ENCODE data around the gene UPP2. TPM values are rescaled to one million over a fixed set of nuclear protein-coding genes. Genes with fewer than 3 reads are reported as not detected.

UPP2 gene
- total RNA-seq, 1 experiment from 2014 or later: not detected

DNA sequence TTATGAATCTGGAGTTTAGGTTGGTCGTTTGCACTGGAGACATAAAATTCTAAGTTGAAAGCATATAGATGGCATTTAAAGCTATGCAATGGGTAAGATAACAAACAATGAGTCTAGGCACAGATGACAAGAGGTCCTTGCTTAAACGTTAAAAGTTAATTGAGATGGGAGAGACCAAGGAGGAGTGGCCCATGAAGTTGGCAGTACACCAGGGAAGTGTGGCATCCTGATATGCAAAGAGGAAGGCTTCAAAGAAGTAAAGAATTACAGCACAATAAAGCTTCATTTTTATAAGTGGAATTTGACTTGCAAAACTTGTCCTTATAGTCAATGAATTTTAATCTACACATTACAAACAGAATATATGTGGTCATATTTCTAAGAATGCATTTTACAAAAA, 23.2 kb downstream of the UPP2 start:
- no peaks in the 10 kb centered on the region for H3K9me3 ChIP-seq (replicated peaks)
- no peak overlapping the region for H3K27ac ChIP-seq
- H3K4me3 ChIP-seq: no peak overlapping the region
- H3K36me3 ChIP-seq: no peaks in the 10 kb centered on the region
- no peaks in the 10 kb centered on the region for H3K27me3 ChIP-seq
- no peak for DNase-seq
- no peaks in the 10 kb centered on the region for H3K4me1 ChIP-seq

DNA sequence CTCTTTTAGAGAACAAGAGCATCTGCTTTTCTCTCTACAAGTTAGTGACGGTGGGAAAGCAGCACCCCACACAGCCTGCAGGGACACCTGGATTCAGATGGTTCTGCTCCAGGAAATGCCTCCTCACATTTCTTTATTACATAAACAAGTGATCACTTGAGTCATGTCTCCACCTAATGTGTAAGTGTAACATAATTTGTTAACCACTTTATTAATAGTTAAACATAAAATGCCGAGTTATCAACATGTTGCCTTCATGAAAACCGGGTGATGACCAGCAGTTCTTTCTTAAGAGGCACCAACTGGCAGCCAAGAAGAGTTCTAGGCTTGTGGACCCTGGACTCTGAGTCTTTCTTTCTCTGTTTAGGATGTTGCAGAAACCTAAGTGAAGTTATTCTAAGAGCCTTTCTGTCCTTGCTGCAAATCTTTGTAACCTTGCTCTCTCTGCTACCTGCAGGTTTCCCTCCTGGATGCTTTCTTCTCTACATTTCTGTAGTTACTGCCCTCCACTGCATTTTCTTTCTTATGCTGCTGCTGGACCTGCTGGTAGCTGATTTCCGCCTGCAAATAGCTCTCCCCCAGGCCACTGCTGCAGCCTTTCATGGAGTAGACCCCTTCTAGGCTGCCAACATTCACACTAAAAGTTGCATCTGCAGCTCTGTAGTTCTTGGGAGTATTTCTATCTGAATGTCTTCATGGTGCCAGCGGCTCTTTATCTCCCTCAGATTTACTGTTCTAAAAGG, 24.3 kb downstream of the UPP2 start:
- DNase-seq: no peak
- H3K27me3 ChIP-seq: no peaks in the 10 kb centered on the region
- H3K27ac ChIP-seq: no peak overlapping the region
- no peak overlapping the region for H3K4me3 ChIP-seq
- no peaks in the 10 kb centered on the region for H3K36me3 ChIP-seq
- H3K9me3 ChIP-seq (replicated peaks): no peaks in the 10 kb centered on the region
- H3K4me1 ChIP-seq: no peaks in the 10 kb centered on the region

DNA sequence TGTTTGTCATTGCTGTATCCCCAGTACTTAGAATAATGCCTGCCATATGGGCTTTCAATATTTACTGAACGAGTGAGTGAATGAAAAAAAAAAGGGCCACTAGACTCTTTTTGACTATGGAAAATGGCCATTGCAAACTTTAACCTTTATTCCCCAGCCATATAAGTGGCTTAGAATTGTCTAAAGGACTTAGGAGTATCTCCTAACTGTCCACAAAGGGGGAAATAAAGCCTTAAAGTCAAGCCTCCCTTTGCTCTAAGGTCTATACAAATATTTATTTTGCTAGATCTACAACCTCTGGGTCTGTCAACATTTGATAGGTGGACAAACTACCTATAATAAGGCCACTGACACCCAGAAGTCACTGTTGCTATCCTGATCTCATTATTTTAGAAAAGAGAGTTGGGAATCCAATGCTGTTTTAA, 25.7 kb downstream of the UPP2 start:
- Histone ChIP-seq H3K4me1 (no peaks in the 10 kb centered on the region), H3K9me3 (replicated peaks) (no peaks in the 10 kb centered on the region), H3K4me3 (no peak overlapping the region), H3K27ac (no peak overlapping the region), H3K36me3 (no peaks in the 10 kb centered on the region), H3K27me3 (no peaks in the 10 kb centered on the region)
- no peak for DNase-seq

DNA sequence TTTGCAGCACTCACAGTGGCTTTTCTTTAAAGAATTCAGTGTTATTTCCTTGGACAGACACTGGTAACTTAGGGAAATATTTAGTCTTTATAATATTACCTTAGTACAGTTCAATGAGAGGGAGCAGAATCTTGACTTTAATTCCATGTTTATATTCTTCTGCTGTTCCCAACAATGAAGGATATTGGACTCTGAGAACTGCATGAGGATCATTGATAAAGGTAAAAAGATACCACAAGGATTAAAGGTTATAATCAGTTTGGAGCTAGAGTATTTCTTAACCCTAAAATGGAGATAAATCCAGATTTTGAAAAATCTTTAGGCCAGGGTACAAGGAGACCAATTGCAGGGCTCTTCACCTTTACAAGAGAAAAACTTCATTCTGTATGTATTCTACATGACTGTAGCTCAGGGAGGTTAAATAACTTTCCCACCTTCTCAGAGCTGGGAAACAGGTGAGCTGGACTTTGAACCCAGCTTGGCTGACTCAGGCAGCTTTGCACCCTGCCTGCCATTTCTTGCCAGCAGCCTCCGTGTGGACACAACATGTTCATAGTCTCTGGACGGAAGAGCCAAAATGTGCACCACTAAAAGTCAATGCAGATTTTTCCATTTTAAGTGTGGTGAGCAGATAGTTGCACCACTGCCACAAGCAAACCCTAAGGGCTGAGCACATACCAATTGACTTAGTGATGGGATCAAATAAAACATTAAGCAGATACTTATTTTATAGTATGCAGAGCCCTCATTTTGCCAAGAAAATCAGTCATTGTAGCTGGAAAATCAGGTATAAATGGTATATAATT, 26.7 kb downstream of the UPP2 start:
- Histone ChIP-seq H3K4me1 (no peaks in the 10 kb centered on the region), H3K4me3 (no peak overlapping the region), H3K36me3 (no peaks in the 10 kb centered on the region), H3K27me3 (no peaks in the 10 kb centered on the region), H3K27ac (no peak overlapping the region), H3K9me3 (replicated peaks) (no peaks in the 10 kb centered on the region)
- DNase-seq: no peak

DNA sequence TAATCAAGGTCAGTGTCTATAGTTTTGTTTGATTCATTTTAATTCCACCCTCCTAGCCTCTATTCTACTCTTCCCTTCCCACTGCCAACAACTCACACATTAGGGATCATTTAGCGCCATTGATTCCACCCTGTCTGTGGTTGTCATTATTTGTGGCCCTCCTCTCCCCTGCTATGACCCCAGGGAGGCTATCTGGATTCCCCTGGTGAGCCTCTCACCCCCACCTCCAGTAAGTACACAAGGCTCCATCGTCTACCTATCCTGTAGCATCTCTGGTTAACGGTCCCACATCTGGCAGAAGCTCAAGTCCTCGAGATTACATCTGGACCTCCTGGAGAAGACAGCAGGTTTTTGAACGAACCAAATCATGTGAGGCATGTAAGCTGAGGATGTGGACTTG, 27.4 kb downstream of the UPP2 start:
- Histone ChIP-seq H3K36me3 (no peaks in the 10 kb centered on the region), H3K4me1 (no peaks in the 10 kb centered on the region), H3K27me3 (no peaks in the 10 kb centered on the region), H3K9me3 (replicated peaks) (no peaks in the 10 kb centered on the region), H3K4me3 (no peak overlapping the region), H3K27ac (no peak overlapping the region)
- no peak for DNase-seq

DNA sequence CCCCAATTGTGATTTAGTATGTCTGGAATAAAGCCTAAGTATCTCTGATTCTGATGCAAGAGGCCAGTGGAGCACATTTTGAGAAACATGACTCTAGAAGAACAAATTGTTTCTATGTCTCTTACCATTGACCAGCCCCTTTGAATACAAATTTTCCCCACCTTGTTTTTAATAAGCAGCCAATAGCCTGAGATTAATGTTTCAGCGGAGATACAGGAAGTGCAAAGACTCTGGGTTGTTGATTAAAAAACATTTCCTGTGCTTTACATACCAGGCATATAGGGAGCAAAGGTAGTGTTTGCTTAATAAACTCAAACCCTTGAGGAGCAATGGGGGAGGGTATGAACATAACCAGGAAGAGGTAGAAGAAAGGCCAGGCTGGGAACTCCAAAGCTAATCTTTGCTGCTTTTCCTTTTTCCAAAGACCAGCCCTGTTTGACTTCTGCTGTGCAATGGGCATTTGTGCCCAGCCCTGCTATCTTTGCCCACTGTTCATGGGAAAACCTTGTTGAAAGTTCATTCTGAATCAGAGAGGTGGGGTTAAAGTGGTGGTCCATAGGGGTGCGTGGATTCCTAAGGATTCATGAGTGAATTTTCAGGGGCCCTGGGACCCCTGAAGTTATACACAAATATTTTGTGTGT, 29.3 kb downstream of the UPP2 start:
- no peak for DNase-seq
- no peaks in the 10 kb centered on the region for H3K4me1 ChIP-seq
- H3K27me3 ChIP-seq: no peaks in the 10 kb centered on the region
- no peak overlapping the region for H3K4me3 ChIP-seq
- H3K9me3 ChIP-seq (replicated peaks): no peaks in the 10 kb centered on the region
- H3K27ac ChIP-seq: no peak overlapping the region
- H3K36me3 ChIP-seq: no peaks in the 10 kb centered on the region

DNA sequence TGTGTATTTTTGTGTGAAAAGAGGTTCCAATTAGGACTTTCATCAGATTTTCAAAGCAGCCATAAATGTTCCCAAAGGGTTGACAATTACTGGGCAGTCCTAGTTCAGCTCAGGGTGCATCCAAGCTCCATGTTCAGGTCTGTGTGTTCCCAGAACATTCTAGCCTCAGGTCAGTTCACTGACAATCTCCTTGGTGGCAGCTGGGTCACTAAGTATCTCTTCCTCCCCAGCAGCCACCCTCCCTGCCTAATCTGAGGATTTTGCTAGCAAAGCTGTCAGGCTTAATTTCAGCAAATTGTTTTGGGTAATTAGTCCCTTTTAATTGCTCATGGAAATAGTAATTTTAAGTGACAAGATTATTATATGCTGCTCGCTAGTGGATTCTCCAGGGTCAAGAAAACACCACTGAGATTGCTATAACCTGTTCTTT, 29.8 kb downstream of the UPP2 start:
- no peaks in the 10 kb centered on the region for H3K9me3 ChIP-seq (replicated peaks)
- H3K4me3 ChIP-seq: no peak overlapping the region
- DNase-seq: no peak
- H3K27me3 ChIP-seq: no peaks in the 10 kb centered on the region
- H3K36me3 ChIP-seq: no peaks in the 10 kb centered on the region
- no peak overlapping the region for H3K27ac ChIP-seq
- H3K4me1 ChIP-seq: no peaks in the 10 kb centered on the region

DNA sequence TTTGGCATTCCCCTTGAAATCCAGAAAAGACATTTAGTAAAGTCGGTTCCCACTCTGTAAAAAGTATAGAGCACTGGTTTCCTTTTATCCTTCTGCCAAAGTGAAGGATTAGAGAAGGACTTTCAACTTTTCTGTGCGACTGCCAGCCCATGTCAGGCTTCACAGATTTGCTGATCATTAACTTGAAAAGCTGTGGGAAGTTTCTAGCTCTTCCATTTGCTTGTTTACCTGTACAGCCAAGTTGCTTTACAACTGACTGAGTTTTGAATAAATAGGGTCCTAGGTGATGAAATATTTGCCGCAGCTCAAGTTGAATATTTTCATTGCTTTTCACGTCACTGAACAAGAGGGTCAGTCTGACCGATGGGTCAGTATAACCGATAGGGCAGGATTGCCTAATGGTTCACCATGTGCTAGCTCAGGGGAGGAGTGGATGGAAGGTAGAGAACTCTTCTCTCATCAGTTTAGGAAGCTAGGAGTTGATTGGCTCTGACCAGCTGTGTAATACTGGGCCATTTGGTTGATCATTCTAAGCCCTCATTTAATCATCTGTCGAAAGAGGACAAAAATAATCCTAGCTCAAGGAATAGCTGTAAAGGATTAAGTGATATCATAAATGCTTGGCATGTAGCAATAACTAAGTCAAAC, 30.4 kb downstream of the UPP2 start:
- no peak overlapping the region for H3K4me3 ChIP-seq
- no peaks in the 10 kb centered on the region for H3K36me3 ChIP-seq
- no peaks in the 10 kb centered on the region for H3K27me3 ChIP-seq
- no peaks in the 10 kb centered on the region for H3K9me3 ChIP-seq (replicated peaks)
- H3K4me1 ChIP-seq: no peaks in the 10 kb centered on the region
- no peak for DNase-seq
- H3K27ac ChIP-seq: no peak overlapping the region

DNA sequence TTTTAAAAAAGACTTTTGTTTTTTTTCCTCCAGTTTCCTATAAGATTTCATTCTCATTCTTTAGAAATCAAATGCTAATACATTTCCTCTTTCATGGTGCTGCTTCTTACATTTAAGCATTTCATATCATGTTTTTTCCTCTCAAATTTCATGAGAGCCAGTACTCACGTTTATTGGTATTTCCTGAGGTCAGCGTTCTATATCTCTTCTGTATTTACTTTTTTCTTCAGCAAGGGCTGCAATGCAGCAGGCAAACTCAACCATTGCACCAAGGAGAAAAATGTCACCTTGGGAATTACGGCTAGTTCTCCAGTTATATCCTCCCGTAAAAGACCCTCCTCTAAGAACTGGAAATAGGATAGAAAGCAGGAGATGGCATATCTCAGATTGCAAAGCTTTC, 32.4 kb downstream of the UPP2 start:
- Histone ChIP-seq H3K27ac (no peak overlapping the region), H3K4me3 (no peak overlapping the region), H3K36me3 (no peaks in the 10 kb centered on the region), H3K27me3 (no peaks in the 10 kb centered on the region), H3K9me3 (replicated peaks) (no peaks in the 10 kb centered on the region), H3K4me1 (no peaks in the 10 kb centered on the region)
- DNase-seq: no peak

DNA sequence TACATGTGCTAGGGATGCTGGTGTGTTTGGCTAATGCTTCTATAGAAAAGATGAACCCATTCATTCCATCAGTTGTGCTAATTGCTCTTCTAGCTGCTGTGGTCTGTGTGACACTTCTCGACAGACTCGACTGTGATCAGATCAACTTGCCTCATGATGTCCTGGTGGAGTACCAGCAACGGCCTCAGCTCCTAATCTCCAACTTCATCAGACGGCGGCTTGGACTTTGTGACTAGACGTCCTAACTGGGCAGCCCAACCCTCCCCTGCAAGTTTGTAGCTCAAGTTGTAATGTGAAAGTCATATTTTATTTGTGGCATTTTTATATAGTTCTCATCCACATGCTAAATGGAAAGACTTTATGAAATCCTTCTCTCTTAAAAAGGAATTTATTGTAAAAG, 33.0 kb downstream of the UPP2 start:
- no peak for DNase-seq
- no peaks in the 10 kb centered on the region for H3K4me1 ChIP-seq
- H3K4me3 ChIP-seq: no peak overlapping the region
- H3K27ac ChIP-seq: no peak overlapping the region
- H3K36me3 ChIP-seq: no peaks in the 10 kb centered on the region
- no peaks in the 10 kb centered on the region for H3K27me3 ChIP-seq
- no peaks in the 10 kb centered on the region for H3K9me3 ChIP-seq (replicated peaks)

DNA sequence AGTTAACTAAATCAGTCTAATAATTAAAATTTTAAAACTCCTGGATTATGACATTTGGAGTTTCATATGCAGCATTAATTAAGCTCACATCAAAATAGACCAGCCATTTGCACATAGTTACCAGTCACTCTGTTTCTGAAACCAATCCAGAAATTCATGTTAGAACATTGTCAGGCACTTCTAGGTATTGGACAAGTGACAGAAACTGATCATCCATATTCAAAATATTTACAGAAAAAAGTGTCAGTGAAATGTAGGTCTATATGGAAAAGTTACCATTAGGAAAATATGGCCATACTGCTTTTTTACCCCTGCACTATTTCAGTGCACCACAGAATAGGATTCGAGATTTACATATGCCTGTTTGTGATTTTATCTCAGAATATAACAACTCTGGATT, 33.4 kb downstream of the UPP2 start:
- H3K4me1 ChIP-seq: no peaks in the 10 kb centered on the region
- H3K9me3 ChIP-seq (replicated peaks): no peaks in the 10 kb centered on the region
- no peaks in the 10 kb centered on the region for H3K36me3 ChIP-seq
- no peak for DNase-seq
- H3K27me3 ChIP-seq: no peaks in the 10 kb centered on the region
- no peak overlapping the region for H3K27ac ChIP-seq
- H3K4me3 ChIP-seq: no peak overlapping the region

DNA sequence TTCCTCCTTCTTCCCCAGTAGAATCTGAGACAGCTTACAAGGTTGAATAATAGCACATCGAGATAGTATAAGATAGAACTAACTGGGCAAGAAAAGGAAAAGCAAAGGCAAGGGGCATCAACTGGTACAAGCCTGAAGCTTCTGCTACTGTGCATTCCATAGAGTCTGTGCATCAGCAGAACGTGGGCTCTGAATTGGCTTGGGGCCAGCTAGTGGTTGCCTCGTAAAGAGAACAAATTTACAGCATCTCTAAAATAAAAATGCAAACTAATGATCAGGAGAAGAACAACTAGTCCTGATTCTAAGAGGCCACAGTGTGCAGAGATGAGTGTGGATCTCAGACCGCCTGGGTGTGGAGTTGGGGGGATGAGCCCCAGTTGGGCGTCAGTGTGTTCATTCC, 36.6 kb downstream of the UPP2 start:
- Histone ChIP-seq H3K27ac (no peak overlapping the region), H3K4me3 (no peak overlapping the region), H3K27me3 (no peaks in the 10 kb centered on the region), H3K36me3 (no peaks in the 10 kb centered on the region), H3K4me1 (no peaks in the 10 kb centered on the region), H3K9me3 (replicated peaks) (no peaks in the 10 kb centered on the region; the same call in 1 of the 2 replicates)
- peak in 1 of 2 experiments; percentile 11 for DNase-seq

DNA sequence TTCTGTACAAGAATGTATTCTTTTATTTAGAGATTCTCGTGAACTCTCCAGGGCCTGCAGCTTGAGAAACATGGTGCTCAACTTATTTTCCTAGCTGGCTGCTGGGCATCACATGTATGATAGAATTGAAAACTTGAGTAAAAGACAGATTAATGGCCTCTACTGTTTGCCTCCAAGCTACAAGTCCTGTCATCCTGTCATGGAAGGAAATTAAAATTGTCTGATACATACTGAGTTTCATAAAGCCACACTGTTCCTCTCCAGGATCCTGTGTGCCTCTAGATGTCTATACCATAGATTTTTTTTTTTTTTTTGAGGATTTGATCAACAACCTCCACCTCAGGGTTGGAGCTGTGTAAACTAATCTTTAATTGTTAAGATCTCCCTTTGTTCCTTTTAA, 38.5 kb downstream of the UPP2 start:
- Histone ChIP-seq H3K27me3 (no peaks in the 10 kb centered on the region), H3K4me3 (no peak overlapping the region), H3K36me3 (no peaks in the 10 kb centered on the region), H3K9me3 (replicated peaks) (no peaks in the 10 kb centered on the region; the same call in 1 of the 2 replicates), H3K4me1 (no peaks in the 10 kb centered on the region), H3K27ac (no peak overlapping the region)
- DNase-seq: no peak

DNA sequence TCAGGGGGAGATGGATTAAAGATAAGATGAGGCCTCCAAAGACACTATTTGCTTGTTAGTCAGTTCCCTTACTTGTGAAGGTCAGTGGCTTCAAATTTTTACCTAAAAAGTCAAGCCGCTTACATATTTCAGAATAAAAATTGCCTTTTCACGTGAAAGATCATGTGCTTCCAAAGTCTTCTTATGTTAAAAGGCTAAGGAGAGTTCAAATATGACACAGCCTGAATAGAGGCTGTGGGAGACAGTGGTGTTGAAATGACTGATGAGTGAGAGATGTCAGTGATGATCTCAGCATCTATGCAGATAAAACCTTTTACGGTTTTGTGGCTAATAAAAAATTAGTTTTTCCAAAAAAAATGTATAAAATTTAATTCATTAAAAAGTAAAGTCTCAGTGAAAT, 40.5 kb downstream of the UPP2 start:
- H3K4me3 ChIP-seq: no peak overlapping the region
- no peaks in the 10 kb centered on the region for H3K4me1 ChIP-seq
- no peaks in the 10 kb centered on the region for H3K27me3 ChIP-seq
- H3K27ac ChIP-seq: no peak overlapping the region
- H3K36me3 ChIP-seq: no peaks in the 10 kb centered on the region
- H3K9me3 ChIP-seq (replicated peaks): no peaks in the 10 kb centered on the region; the same call in 1 of the 2 replicates
- no peak for DNase-seq
